GM21619 (cell line): ENCODE results near the gene ANKRD10.

Experiments
- ATAC-seq: cut with Tn5 transposase; IDR thresholded peaks from one replicate; pipeline ENCODE4 v1.9.1; 2021; ENCODE audit not compliant: unreplicated experiment

ANKRD10 gene

DNA sequence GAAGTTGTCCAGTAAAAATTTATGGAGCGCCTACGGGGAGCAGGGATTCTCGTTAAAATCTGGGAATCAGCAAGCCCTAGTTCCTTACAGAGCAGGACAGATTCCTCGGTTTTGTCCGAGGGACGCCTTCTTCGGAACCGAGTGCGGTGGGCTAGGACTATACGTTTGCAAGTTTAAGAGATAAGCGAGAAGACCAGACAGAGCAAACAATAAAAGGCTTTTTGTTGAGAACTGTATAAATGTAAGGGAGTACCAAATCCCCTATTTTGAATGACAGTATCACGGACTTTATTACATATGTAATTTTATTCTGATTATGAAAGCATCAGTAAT, 971 bp upstream of the ANKRD10 start:
- no peak for ATAC-seq

DNA sequence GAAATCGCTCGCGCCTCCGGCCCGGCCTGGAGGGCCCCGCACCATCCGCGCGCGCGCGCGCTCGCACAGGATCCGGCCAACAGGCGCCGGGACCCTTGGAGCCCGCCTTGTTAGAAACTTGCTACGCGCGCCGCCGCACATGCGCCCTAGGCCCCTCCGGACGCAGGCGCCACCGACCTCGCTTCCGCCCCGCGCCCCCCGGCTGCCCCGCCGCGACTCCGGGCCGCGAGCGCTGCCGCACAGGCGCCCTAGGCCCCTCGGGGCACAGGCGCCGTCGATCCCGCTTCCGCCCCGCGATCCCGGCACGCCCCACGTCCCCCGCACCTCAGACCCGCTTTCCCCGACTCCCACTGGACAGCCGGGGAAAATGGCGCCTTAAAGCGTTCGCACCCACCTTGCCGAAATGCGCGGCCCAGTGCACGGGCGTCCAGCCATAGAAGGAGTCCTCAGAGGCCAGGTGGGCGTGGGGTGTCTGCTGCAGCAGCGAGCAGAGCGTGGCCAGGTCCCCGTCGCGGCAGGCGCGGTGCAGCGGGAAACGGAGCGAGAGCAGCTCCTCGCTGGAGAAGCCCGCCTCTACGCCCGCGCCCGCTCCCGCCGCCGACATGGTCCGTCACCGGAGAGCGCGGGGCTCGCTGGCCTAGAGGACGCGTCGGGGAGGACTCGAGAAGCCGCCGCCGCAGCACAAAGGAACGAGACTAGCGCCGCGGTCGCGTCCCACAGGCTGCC, 375 bp downstream of the ANKRD10 start:
- peak; percentile 32 for ATAC-seq

DNA sequence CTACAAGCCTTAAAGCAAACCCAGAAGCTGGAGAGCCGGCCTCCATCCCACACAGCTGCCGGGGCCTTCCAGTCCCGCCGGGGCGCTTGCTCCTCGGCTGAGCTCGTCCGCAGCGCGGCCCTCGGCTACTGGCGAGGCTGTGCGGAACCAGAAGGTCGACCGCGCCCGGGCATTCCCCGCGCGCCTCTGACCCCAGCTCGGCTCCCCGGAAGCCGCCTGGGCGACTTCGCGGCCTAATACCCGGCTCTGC, 863 bp downstream of the ANKRD10 start:
- no peak for ATAC-seq

DNA sequence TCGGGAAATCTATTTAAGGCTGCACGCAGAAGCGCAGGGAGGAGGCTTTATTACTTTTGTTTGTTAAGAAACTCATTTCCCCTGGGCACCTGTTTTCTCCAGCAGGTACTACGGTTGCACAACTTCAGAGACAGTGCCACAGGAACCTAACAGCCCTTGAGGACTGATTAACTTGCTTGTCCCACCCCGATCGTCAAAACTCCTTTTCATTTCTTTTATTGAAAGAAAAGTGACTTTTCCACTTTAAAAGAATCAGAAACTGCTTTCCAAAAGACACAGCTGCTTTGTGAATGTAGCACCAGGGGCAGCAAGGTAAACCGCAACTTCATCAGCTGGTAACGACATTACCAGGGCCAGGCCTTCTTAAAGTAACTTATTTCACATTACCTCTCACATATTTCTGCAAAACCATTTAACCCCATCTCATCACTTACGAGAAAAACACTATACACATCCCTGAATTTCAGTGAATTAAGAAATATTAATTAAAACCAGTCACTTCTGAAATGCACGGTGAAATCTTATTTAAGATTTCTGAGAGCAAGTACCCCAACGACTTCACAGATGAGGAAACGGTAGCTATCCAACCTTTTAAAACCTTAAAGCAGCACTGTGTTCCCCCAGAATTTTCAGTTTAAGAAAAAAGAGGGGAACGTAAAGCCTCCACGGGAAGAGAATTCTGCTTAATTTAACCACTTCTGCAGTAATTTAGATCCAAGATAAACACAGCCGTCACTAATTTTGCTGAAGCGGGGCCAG, 1.4 kb downstream of the ANKRD10 start:
- no peak for ATAC-seq

DNA sequence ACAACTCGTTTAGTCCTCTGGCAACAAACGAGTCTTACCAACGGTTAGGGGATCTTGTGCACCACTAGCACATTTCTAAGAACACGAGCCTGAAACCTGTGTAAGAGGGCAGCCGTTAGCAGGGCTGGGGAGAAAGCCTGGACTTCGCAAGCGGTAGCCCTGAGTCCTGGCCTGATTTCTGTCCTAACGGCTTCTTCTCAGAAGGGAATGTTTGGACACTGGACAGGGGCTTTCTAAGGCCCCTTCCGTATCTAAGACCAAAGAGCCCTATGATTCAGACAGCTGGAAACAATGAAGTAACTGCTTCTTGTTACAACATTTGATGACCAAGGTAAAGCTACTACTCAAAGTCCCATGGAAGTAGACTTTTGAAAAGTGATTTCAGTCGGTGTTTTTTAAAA, 2.2 kb downstream of the ANKRD10 start:
- no peak for ATAC-seq

DNA sequence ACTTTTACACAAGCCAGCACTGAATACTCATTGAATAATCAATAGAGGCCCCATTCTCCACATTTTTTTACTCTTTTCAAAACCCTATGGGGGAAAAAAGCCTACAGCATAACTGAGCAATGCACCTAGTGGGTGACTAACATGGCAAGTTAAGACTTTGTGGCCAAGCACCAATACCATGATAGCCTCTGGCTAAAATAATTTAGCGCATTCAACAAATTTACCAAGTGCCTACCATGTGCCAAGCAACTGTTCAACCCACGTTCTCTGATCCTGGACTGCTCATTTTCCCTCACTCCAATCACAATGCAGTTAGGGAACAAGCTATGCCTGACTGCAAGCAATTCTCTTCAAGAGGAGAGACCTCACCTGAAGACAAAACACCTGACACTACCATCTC, 3.0 kb downstream of the ANKRD10 start:
- no peak for ATAC-seq

DNA sequence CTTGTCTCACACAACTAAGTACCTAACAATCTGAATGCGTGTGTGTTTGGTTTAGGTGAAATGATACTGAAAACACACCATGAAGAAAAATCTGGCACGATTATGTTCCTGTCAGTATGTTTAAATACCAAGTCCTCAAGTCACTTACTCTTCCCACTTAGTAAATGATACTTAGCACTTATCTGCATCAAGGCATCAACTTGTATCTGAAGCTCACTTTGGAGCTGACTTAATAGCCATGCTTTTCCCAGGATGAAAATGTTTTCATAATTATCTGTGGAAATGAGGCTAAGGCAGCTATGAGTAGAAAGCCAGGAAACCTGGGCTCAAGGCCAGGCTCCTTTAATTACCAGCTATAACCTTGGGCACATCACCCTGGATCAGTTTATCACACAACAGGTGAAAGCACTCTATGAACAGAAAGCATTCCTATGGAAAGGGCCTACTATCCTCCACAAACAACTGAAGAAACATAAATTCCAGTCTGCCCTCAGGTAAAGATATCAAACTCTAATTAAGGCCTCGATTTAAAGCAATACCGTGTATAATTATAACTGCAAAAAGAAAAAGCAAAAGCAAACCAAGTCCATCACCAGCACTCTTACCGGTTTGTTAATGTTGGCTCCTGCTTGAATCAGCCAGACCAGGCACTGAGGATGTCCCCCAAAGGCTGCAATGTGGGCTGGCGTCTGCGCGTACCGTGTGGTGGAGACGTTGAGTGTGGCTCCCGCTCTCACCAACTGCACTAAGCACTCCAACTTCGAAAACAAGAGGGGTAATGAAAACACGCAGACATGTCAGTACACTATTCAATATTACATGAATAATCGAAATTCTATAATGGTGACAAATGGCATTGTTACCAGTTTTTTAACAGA, 4.6 kb downstream of the ANKRD10 start:
- no peak for ATAC-seq

DNA sequence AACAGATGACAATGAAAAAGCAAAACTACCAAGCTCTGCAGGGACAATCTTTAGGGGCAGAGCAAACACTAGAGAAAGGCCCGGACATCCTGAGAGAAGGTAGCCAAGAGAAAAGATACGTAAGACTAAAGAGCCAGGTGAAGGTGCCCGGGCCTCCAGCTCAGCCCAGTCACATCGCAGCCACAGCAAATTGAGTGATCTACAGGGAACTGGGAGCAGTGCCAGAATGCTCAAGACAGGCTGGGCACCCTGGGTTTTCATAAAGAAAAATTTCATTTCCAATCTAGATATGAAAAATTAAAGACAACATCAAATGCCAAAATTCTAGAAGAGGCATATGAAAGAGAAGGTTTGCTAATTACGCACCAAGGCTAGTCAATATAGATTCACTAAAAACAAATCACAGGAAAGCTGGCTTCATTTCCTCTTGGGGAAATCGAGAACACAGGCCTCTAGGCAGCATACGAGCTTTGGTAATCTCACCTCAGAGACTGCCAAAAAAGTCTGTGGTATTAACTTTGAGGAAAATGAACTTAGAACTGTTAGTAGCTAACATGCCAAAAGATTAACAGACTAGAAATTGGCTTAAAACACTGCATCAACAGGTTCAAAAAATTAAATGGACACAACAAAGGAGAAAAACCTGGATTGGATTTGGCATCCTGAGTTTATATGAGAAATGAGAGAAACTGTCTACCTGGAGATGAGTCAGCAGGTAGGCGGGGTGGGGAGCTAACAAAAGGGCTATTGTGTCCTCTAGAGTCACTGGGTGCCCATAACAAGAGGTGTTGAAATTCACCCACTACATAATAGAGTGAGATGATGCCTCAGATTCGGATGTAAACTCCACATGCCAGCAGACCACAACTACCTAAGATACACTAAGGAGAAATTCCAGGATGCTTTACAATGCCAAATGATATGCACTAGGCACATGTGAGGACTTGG, 6.6 kb downstream of the ANKRD10 start:
- ATAC-seq = no peak

DNA sequence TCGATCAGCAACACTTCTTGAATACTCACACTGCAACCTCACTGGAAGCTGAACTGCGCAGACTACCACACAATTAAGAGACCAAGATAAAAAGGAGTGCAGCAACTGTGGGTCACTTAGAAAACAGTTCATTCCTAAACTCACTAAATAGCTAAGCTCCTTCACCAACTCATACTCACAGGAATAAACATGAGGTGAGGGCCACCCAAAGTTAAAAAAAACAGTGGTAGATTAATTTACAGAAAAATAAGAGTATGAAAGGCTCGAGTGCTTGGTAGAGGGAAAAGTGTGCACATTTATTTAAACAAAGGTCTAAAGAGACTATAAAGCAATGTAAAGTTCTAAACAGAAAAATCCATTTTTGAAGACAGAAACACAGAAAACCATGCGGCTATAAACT, 7.6 kb downstream of the ANKRD10 start:
- no peak for ATAC-seq

DNA sequence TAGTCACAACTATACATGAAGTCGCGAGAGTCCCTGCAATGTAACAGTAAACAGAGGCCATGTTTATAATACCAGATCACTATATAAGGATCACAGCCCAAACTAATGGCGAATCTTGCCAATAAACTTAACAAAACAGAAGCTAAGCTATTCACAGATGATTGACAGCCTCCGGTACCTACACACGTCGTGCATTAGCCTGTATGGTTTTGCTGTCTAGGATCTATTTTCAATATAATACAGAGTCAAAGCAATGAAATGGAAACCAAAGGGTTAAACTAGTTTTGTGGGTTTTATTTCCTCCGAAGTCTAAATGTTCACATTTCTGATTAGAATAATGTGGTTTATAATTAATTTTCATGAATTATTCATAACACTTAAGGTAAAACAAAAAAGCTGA, 10.1 kb downstream of the ANKRD10 start:
- no peak for ATAC-seq

DNA sequence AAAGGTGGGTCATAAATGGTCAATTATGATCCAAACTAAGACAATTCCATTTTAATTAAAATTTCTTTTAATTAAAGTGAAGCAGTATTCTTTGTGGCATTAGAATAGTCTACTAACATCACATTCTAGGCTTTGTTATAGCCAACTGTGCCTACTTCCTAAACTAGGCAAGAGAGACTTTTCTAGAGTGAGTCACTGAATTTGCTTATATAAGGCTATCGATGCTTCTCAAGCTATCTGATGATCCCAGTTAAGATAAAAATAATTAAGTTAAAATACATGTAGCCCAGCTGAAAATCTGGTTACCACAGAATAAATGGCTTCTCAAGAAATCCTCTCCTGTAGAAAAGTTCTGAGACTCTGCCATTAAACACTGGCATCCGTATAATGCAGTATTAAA, 12.5 kb downstream of the ANKRD10 start:
- no peak for ATAC-seq

DNA sequence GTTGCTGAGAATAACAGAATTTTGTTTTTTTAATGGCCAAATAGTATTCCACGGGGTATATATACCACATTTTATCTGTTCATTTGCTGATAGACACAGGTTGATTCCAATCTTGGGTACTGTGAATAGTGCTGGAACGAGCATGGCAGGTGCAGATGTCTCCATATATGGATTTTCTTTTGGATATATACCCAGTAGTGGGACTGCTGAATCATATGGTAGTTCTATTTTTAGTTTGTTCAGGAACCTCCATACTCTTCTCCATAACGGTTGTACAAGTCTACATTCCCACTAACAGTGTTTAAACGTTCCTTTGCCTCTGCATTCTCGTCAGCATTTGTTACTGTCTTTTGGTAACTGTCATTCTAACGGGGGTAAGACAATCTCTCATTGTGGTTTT, 17.3 kb downstream of the ANKRD10 start:
- ATAC-seq = no peak

DNA sequence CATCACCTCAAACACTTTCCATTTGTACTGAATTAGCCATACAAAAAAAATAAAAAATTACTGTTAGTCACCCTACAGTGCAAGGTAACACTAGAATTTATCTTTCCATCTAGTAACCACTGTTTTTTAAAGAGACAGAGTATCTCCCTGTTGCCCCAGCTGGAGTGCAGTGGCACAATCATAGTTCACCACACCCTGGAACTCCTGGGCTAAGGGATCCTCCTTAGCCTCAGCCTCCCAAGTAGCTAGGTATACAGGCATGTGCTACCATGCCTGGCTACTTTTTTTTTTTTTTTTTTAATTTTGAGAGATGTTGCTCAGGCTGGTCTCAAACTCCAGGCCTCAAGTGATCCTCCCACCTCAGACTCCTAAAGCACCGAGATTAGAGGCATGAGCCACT, 17.9 kb downstream of the ANKRD10 start:
- ATAC-seq = no peak

DNA sequence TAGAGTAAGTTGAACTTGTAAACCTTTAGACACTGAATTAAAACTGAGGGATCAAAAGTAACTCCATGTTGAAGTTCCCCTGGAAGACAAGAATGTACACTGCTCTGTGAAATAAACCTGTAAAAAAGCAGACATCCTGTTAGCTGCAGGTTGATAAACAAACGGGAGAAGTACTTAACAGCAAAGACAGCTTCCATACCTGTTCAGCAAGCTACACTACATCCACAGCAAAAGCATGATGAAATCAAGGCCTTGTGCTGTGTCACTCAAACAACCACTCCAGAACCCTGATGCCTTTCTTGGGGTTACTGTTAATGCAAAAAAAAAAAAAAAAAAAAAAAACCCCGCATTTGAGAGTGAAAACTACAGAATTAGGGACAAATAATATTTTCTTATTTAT, 20.8 kb downstream of the ANKRD10 start:
- no peak for ATAC-seq

DNA sequence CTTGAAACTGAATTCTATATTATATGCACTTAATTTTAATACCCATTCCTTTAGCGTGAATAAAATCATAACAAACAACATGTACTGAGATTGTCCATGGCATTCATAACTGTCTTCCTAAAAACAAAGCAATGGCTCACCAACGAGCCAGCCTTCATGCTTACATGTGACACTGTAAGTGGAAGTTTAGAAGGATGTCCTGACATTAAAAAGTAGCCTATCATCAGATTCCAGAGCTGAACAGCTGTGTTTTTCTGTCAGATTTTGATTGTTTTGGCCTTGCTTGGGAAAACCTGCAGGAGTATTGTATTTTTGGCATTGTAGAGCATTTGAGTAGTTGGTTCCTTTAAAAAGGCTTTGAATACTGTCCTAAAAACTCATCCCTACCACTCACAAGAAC, 21.3 kb downstream of the ANKRD10 start:
- ATAC-seq = no peak

DNA sequence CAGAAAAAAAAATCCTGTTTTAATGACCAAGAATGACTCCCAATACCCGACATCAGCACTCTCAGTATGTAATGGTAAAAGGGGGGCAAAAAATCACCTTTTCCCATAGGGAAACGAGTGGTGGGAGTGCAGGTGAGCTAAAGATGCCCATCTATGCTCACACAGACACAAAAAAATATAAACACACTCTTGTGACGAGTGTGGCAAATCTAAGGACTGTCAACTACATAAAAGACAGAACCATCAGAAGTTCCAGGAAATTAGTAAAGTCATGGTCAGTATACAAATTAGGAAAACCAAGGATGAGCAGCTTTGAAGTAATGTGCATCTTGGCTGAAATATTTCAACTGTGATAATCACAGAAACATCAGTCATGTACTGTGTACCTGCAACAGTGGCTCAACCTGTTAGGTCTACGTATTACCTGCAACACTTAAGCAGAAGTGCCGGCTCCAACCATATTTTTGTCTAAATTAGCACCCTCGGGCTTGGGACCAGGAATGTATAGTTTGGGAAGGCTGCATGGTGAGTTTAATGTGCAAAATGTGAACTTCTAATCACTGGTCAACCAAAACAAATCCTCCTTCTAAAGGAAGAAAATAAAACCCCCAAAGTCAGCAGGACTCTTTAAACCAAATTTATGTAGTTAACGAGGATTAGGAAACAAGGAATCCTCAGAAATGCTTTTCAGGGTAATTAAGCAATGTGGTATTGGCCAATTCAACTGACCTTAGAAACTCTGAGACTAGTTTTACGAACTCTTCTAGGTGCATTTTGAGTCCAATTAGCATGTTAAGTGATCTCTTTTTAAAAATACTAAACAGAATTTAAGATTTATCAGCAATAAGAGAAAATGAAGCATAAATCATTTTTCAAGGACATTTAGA, 24.3 kb downstream of the ANKRD10 start:
- ATAC-seq = no peak

DNA sequence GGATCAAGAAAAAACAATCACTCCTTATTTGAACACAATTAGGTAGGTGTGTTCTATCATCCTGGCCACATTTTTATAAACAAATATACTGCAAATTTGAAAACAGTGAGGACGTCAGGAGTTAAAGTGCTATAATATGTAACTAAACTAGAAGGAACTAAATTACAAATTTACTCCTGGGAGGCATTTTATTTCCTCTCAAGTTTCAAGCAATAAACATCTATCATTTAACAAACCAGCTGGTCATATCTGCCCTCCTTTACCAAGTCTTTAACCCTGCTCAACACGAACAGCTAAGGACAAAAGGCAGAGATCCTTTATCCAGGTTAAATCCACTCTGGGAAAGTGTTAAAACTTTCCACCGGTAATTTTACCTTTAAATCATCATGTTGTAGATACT, 26.5 kb downstream of the ANKRD10 start:
- ATAC-seq = no peak

DNA sequence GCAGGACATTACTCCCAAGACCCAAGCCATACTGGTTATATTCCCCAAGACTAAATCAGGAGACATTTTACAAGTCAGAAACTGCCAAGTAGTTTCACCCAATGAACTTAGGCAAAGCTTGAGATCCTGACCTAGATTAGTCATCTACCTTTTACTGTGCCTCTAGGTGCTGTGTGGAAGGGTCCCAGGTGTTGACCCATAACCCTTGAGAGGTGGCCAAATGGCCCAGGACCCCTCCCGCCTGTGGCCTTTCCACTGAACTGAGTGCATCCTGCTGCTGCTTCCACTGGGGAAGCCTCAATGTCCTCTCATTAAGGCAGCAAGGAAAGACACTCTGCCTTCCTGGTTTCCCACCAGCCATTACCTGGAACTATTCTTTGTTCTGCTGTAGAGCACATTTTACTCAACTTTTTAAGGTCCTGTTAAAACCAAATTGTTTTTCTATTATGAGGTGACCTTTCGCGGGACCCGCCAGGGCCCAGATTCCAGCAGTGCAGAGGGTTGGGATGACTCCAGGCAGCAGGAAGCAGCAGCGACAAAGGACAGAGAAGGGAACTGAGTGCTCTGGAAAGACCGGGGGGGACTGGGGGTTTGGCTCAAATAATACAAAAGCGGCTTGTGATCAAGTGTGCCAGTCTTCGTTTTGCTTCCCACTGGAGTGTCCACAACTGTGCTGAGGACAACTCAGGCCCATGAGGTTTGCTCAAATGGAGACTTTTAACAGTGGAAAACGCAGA, 27.1 kb downstream of the ANKRD10 start:
- ATAC-seq = no peak

DNA sequence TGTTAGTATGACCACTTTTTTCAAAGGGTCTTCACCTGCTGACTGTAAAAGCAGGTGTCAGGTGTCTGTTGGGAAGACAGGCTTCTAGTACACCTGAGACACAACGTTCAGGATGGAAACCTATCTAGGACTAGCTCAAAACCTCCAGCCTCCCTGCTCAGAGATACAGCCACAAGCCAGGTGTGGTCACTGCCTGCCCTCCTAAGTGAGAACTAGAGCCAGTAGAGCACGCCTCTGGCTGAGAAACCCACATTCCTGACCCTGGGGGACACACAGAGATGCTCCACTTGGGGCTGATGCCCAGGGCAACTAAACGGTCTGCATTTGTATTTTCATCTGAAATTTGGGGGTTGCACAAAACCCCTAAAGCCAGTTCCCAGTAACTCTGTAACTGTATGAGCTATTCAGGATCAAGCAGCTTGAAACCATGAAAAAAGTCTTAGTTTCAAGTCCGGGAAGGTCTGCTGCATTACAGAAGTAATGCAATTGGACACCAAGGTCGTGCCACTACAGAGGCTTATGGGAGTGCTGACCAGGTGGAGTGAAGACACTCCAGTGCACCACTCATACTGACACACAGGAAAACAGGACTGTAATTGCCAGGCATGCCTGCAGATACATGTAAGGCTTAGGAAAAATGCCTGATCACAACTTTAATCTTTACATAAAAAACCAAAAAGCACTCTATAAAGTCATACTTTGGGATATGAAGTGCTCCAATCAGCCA, 27.8 kb downstream of the ANKRD10 start:
- ATAC-seq = no peak
